ENCODE data around the gene RASA3.
"Not testable (repeated sequence)": the region's sequence is repeated elsewhere in the genome, so short reads cannot be mapped to it uniquely, and the experiment has no call there.

Gene RASA3

GRCh38 chr13:114078461-114079451, 53.7 kb downstream of the RASA3 start:
- no peak for DNase-seq

- DNase-seq: no peak
Observed at GRCh38 chr13:114077933-114078325, 54.5 kb downstream of the RASA3 start.

- no peak for DNase-seq
Observed at GRCh38 chr13:114077099-114077932, 55.1 kb downstream of the RASA3 start.

- no peak for DNase-seq
Observed at GRCh38 chr13:114076329-114077090, 55.9 kb downstream of the RASA3 start.

- not testable (repeated sequence) for DNase-seq
Observed at GRCh38 chr13:114075811-114076210, 56.6 kb downstream of the RASA3 start.

GRCh38 chr13:114074671-114075315, 57.6 kb downstream of the RASA3 start:
- DNase-seq: no peak

GRCh38 chr13:114073881-114074612, 58.4 kb downstream of the RASA3 start:
- DNase-seq: no peak

GRCh38 chr13:114072421-114072820, 60.0 kb downstream of the RASA3 start:
- no peak for DNase-seq

GRCh38 chr13:114071991-114072390, 60.4 kb downstream of the RASA3 start:
- DNase-seq: no peak

GRCh38 chr13:114071410-114071809, 61.0 kb downstream of the RASA3 start:
- no peak for DNase-seq

- no peak for DNase-seq
Observed at GRCh38 chr13:114070098-114070799, 62.2 kb downstream of the RASA3 start.

GRCh38 chr13:114069376-114070097, 62.9 kb downstream of the RASA3 start:
- no peak for DNase-seq

GRCh38 chr13:114068656-114069318, 63.6 kb downstream of the RASA3 start:
- DNase-seq: no peak

- peak; percentile 57 to 59 for DNase-seq
Observed at GRCh38 chr13:114067886-114068651, 64.4 kb downstream of the RASA3 start.

GRCh38 chr13:114067381-114067885, 65.0 kb downstream of the RASA3 start:
- peak; percentile 58 for DNase-seq

GRCh38 chr13:114066956-114067355, 65.5 kb downstream of the RASA3 start:
- no peak for DNase-seq

GRCh38 chr13:114065926-114066774, 66.3 kb downstream of the RASA3 start:
- DNase-seq: peak; percentile 32 to 39

Measured in stimulated activated CD4-positive, alpha-beta T cell treated with anti-CD3 and anti-CD28 coated beads, Interleukin-2, amount 100 ng/mL, for 24 hours (primary cell).